GM19467 (cell line): ENCODE results near the gene C6orf62.
"Not testable (repeated sequence)": the region's sequence is repeated elsewhere in the genome, so short reads cannot be mapped to it uniquely, and the experiment has no call there.

Source experiments
- ATAC-seq: cut with Tn5 transposase; IDR thresholded peaks from one replicate; pipeline ENCODE4 v1.9.1; 2021; ENCODE audit warnings: mild to moderate bottlenecking, moderate library complexity; ENCODE audit not compliant: unreplicated experiment

Gene C6orf62

GRCh38 chr6:24719125-24719971, at the start of gene C6orf62:
Gene C6orf62 (minus strand): TSS chr6:24719154. CDS start chr6:24718668, 486 bp downstream.
- ATAC-seq: no peak

GRCh38 chr6:24768361-24768760, 49.4 kb upstream of the C6orf62 start:
- no peak for ATAC-seq

- no peak for ATAC-seq
These were observed 47.9 kb upstream of the C6orf62 start for GRCh38 chr6:24766680-24767462.

- not testable (repeated sequence) for ATAC-seq
These were observed 47.0 kb upstream of the C6orf62 start for GRCh38 chr6:24765968-24766367.

- ATAC-seq: not testable (repeated sequence)
These were observed 46.2 kb upstream of the C6orf62 start for GRCh38 chr6:24764833-24765828.

GRCh38 chr6:24763578-24763977, 44.6 kb upstream of the C6orf62 start:
- no peak for ATAC-seq

GRCh38 chr6:24761851-24762250, 42.9 kb upstream of the C6orf62 start:
- no peak for ATAC-seq

GRCh38 chr6:24761193-24761835, 42.4 kb upstream of the C6orf62 start:
- no peak for ATAC-seq

GRCh38 chr6:24760210-24760609, 41.3 kb upstream of the C6orf62 start:
- no peak for ATAC-seq

- no peak for ATAC-seq
These were observed 40.8 kb upstream of the C6orf62 start for GRCh38 chr6:24759718-24760117.

- ATAC-seq: no peak
These were observed 38.7 kb upstream of the C6orf62 start for GRCh38 chr6:24757611-24758010.

- no peak for ATAC-seq
These were observed 36.3 kb upstream of the C6orf62 start for GRCh38 chr6:24755279-24755678.

- ATAC-seq: not testable (repeated sequence)
These were observed 35.4 kb upstream of the C6orf62 start for GRCh38 chr6:24754378-24754777.

- ATAC-seq: no peak
These were observed 34.6 kb upstream of the C6orf62 start for GRCh38 chr6:24753545-24753944.

- ATAC-seq: no peak
These were observed 34.1 kb upstream of the C6orf62 start for GRCh38 chr6:24752917-24753492.

GRCh38 chr6:24752503-24752902, 33.5 kb upstream of the C6orf62 start:
- ATAC-seq: no peak

GRCh38 chr6:24750878-24751277, 31.9 kb upstream of the C6orf62 start:
- ATAC-seq: not testable (repeated sequence)

GRCh38 chr6:24749297-24749696, 30.3 kb upstream of the C6orf62 start:
- no peak for ATAC-seq

GRCh38 chr6:24744911-24745310, 26.0 kb upstream of the C6orf62 start:
- no peak for ATAC-seq

- no peak for ATAC-seq
These were observed 25.0 kb upstream of the C6orf62 start for GRCh38 chr6:24743944-24744335.
